Activated T-helper 9 cell treated with anti-CD3 and anti-CD28 coated beads, Interleukin-2, amount 50 U/mL, for 16 hours (primary cell): ENCODE results near the gene AFDN.

Experiments used
- DNase-seq: peaks from one replicate; pipeline ENCODE4 v3.0.0-alpha.2; 2020; ENCODE audit warnings: low read depth

AFDN gene

GRCh38 chr6:167796192-167796981, 30.3 kb upstream of the AFDN start:
- DNase-seq: no peak

- DNase-seq: no peak
These were observed 29.7 kb upstream of the AFDN start for GRCh38 chr6:167797011-167797471.

- no peak for DNase-seq
These were observed 29.0 kb upstream of the AFDN start for GRCh38 chr6:167797476-167798265.

GRCh38 chr6:167798453-167798852, 28.3 kb upstream of the AFDN start:
- no peak for DNase-seq

GRCh38 chr6:167799033-167799821, 27.5 kb upstream of the AFDN start:
- DNase-seq: no peak

GRCh38 chr6:167800549-167800948, 26.2 kb upstream of the AFDN start:
- no peak for DNase-seq

GRCh38 chr6:167801263-167801662, 25.4 kb upstream of the AFDN start:
- DNase-seq: no peak

- no peak for DNase-seq
These were observed 24.4 kb upstream of the AFDN start for GRCh38 chr6:167802339-167802738.

GRCh38 chr6:167803816-167804215, 22.9 kb upstream of the AFDN start:
- DNase-seq: no peak

GRCh38 chr6:167804281-167805013, 22.3 kb upstream of the AFDN start:
- DNase-seq: no peak

GRCh38 chr6:167805349-167806060, 21.2 kb upstream of the AFDN start:
- DNase-seq: no peak

GRCh38 chr6:167806061-167806700, 20.5 kb upstream of the AFDN start:
- no peak for DNase-seq

- no peak for DNase-seq
These were observed 19.5 kb upstream of the AFDN start for GRCh38 chr6:167807200-167807599.

GRCh38 chr6:167807756-167808155, 19.0 kb upstream of the AFDN start:
- DNase-seq: no peak

- DNase-seq: no peak
These were observed 15.7 kb upstream of the AFDN start for GRCh38 chr6:167811040-167811439.

- DNase-seq: no peak
These were observed 15.1 kb upstream of the AFDN start for GRCh38 chr6:167811442-167812087.

GRCh38 chr6:167812088-167812487, 14.6 kb upstream of the AFDN start:
- DNase-seq: no peak

- no peak for DNase-seq
These were observed 11.3 kb upstream of the AFDN start for GRCh38 chr6:167815296-167815980.

- DNase-seq: no peak
These were observed 9.7 kb upstream of the AFDN start for GRCh38 chr6:167817016-167817415.
